Astrocyte of the spinal cord (primary cell): ENCODE results near the gene KIAA0513.
A peak's percentile ranks its signal among the peaks of the same experiment; 100 is the strongest.
"Not testable (repeated sequence)": the region's sequence is repeated elsewhere in the genome, so short reads cannot be mapped to it uniquely, and the experiment has no call there.

Experiments
- DNase-seq: peaks from one replicate; pipeline ENCODE4 v3.0.0; 2011; ENCODE audit warnings: low read depth, low spot score
- H3K4me3 ChIP-seq: 2 replicates; pipeline ENCODE4 v1.5.1; 2011; ENCODE audit warnings: low read depth, mild to moderate bottlenecking, low read length, moderate library complexity
- CTCF ChIP-seq: IDR thresholded peaks from 2 replicates; pipeline ENCODE4 v1.5.1; 2012; ENCODE audit warnings: low read depth, mild to moderate bottlenecking, low read length, inconsistent platforms
- in situ Hi-C: cut with HindIII; loops from 2 replicates; pipeline ENCODE4 v1.10.0; 2017; ENCODE audit warnings: low sequenced_read_pairs

Gene KIAA0513

GRCh38 chr16:85048921-85049562, 21.4 kb downstream of the KIAA0513 start:
- TF ChIP-seq CTCF = no peak
- no peak overlapping the region for H3K4me3 ChIP-seq
- in situ Hi-C loops = no loop called here
- DNase-seq = no peak

DNA sequence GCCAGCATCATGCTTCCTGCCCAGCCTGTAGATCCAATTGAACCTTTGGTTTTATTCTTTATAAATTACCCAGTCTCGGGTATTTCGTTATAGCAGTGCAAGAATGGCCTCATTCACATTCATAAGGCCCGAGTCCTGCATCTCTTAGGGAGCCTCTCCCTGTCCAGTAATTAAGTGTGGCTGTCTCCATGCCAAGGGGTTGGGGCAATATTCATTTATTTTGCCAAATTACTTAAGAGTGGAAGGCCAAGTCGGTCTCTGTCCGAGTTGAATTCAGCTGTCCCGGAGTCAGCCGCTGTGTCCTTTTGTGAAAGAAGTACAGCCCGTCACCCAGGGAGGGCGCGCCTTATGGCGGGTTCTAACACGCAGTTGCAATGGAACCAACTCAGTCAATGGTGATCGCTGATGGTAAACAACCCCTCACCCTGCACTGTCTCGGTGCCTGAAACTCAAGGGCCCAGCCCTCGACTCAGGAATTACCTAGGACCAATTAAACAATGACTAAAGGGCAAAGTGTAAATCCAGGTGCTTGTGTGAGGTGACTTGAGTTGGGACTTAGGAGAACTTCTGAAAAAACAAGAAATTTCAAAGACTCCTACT, 22.2 kb downstream of the KIAA0513 start:
- H3K4me3 ChIP-seq = no peak overlapping the region
- in situ Hi-C loops = no loop called here
- TF ChIP-seq CTCF = no peak
- DNase-seq = no peak

DNA sequence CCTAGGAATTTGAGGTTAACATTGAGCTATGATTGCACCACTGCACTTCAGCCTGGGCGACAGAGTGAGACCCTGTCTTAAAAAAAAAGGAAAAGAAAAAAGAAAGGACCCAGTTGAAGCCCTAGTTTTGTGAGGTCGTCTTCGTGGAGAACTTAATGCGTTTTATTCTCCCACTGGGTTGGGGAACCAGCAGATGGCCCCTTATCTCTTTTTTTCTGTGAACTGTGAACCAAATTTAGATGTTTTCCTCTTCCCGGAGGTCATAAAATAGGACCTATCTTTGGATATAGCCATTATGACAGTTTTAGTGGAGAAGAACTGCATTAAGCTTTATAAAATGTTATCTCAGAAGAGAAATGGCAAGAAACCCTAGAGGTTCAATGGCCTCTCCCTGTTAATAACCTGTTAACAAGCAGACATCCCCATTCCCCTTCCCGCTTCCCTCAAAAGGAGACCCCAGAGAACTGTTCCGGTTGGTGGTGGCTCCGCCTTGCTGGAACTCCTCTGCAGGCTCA, 23.5 kb downstream of the KIAA0513 start:
- no peak overlapping the region for H3K4me3 ChIP-seq
- TF ChIP-seq CTCF = no peak
- no peak for DNase-seq
- in situ Hi-C loops = no loop called here

DNA sequence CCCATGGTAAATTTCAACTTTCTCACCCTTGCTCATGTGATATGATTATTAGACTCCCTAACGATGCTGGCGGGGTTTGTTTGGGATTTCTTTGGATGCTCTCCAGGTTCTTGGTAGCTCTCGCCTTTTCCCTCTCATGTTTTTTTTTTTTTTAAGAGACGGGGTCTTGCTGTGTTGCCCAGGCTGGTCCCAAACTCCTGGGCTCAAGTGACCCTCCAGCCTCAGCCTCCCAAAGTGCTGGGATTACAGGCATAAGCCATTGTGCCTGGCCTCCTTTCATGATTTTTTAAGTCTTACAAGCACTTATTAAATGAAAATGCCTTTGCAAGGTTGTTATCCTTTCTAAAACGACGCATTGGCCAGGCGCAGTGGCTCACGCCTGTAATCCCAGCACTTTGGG, 24.1 kb downstream of the KIAA0513 start:
- no peak for TF ChIP-seq CTCF
- no peak for DNase-seq
- in situ Hi-C loops = no loop called here

DNA sequence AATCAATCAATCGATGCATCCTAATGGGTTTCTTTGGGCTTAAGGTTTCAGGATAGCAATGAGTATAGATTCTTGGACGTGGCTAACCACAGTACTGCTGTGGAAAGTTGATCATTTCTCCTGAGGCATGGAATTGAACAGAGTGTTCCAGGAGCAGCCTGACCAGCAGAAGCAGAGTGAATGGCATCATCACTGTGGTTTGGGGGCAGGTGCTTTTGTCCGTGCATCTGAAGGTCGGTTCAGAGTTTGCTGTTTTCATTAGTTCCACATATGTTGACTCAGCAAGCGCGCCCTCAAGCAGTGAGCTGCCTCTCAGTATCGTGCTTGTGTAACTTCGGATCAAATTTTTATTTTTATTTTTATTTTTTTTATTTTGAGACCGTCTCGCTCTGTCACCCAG, 24.9 kb downstream of the KIAA0513 start:
- no peak overlapping the region for H3K4me3 ChIP-seq
- in situ Hi-C loops = no loop called here
- no peak for TF ChIP-seq CTCF
- peak; percentile 69 for DNase-seq

More for the DNA sequence above, 24.1 kb downstream of the KIAA0513 start:
- no peak overlapping the region for H3K4me3 ChIP-seq

DNA sequence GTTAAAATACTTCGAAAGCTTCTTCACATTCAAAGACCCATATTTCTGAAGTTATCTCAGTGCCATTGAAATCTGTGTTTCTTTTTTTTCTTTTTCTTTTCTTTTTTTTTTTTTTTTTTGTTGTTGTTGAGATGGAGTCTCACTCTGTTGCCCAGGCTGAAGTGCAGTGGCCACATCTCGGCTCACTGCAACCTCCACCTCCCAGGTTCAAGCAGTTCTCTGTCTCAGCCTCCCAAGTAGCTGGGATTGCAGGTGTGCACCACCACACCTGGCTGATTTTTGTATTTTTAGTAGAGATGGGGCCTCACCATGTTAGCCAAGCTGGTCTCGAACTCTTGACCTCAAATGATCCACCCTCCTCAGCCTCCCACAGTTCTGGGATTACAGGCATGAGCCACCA, 26.7 kb downstream of the KIAA0513 start:
- H3K4me3 ChIP-seq, in situ Hi-C loops, DNase-seq: not testable (repeated sequence)

GRCh38 chr16:85054948-85055492, 27.4 kb downstream of the KIAA0513 start:
- TF ChIP-seq CTCF = no peak
- in situ Hi-C loops = no loop called here
- DNase-seq = no peak
- peak overlapping the region; percentile 19 for H3K4me3 ChIP-seq
